Stimulated activated naive CD8-positive, alpha-beta T cell treated with anti-CD3 and anti-CD28 coated beads, Interleukin-15, amount 100 ng/mL, for 72 hours (primary cell): Measurements from ENCODE around the gene NDEL1.

Source experiments
- ATAC-seq: fragments of 150-1000 bp; cut with Tn5 transposase; 2 replicates; pipeline ENCODE4 v1.10.0; 2021; ENCODE audit warnings: mild to moderate bottlenecking, moderate library complexity
- DNase-seq, 2 donors: peaks; one replicate each; pipeline ENCODE4 v3.0.0; 2021 to 2022
- H3K27ac Mint-ChIP-seq, 2 donors: one replicate each; pipeline ENCODE4 v1.8.0; 2022; ENCODE audit warnings: mild to moderate bottlenecking in 2 of 2, mixed read lengths in 2 of 2, moderate library complexity in 2 of 2
- H3K27me3 Mint-ChIP-seq: one replicate; pipeline ENCODE4 v1.8.0; 2022; ENCODE audit warnings: mixed read lengths
- H3K4me1 Mint-ChIP-seq: one replicate; pipeline ENCODE4 v1.8.0; 2022; ENCODE audit warnings: mild to moderate bottlenecking, mixed read lengths
- H3K4me3 Mint-ChIP-seq, 2 donors: one replicate each; pipeline ENCODE4 v1.8.0; 2022; ENCODE audit warnings: mild to moderate bottlenecking in 2 of 2, mixed read lengths in 2 of 2, moderate library complexity in 1 of 2
- H3K9me3 Mint-ChIP-seq, 2 donors: one replicate each; pipeline ENCODE4 v1.8.0; 2022; ENCODE audit warnings: mixed read lengths in 2 of 2

The NDEL1 gene

DNA sequence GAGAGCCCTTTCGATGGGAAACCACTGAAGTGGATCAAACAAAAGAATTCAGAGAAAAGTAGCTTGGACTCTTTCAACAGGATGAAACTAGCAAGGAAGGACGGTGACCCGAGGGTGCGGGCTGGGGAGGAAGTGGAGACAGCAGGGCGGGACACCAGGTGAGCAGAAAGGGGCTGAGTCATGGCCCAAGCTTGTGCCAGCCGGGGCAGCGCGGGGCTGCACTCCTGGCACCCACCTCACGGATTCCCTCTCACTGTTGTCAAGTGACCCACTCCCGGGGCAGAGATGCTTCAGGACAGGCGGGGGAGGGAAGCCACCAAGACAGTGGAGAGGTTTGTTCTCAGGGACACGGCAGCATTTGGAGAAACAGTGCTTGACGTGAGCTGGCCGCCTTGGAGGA lies 27.3 kb upstream of the NDEL1 start:
- no peak for DNase-seq
- H3K9me3 Mint-ChIP-seq = no peaks in the 10 kb centered on the region
- H3K4me3 Mint-ChIP-seq = no peak overlapping the region
- H3K27me3 Mint-ChIP-seq = peaks cover 20% of the 10 kb centered on the region
- H3K27ac Mint-ChIP-seq = peak overlapping the region in 1 of 2 donors; percentile 90
- no peak for ATAC-seq
- H3K4me1 Mint-ChIP-seq = peaks cover 23% of the 10 kb centered on the region

DNA sequence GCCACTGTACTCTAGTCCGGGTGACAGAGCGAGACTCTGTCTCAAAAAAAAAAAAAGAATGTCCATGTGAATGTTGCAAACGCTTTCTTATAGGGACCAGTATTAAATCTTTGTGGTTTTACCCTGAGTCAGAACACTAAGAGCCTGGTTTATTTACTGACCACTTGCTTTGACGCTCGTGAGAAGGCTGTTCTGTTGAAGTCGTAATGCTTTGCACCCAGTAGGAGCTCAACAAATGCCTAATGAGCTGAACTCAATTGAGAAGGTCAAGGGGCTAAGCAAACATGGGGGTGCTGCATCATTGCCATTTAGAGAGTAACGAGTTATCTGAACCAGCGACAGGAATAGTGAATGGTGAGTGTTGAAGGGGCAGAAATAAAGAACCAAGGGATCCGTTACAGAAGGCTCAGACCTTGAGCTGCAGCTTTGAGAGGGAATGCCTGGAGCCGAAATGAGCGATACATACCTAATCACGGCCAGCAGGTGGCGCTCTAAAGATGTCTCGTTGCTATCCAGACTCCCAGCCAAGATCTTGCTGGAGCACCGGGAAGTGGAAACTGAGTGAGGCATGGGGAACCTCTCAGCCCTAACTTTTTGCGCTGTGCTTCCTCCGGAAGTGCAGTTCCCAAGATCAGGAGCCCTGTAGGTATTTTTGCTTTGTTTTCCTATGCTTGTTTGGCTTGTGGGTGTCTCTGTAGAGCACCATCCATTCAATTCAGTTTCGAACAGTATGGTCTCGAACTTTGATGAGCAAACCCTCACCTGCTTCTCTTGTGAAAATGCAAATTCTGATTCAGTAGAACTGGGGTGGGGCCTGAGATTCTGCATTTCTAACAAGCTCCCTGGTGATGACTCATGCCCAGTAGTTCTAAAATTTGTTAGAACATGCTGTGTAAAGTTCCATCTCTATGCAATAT lies 25.5 kb upstream of the NDEL1 start:
- H3K27me3 Mint-ChIP-seq = peaks cover 20% of the 10 kb centered on the region
- H3K27ac Mint-ChIP-seq = peak overlapping the region in 1 of 2 donors; percentile 53
- H3K4me1 Mint-ChIP-seq = peaks cover 25% of the 10 kb centered on the region
- ATAC-seq = peak; percentile 73
- no peak overlapping the region for H3K4me3 Mint-ChIP-seq
- H3K9me3 Mint-ChIP-seq = no peaks in the 10 kb centered on the region
- DNase-seq = peak; percentile 62 to 67

DNA sequence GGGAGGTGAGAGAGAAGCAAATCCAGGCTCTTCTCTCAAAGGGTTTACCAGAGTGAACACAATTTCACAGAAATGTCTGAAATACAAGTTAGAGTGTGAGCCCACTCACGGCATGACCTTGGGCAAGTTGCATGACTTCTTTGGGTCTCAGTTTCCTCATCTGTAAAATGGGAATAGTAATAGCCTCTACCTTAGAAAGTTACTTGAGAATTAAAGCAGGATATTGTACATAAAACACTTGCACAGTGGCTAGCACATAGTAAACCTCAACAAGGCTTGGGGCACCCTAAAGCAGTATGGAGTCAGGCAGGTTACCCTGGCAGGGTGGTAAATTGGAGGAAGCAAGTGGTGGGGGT lies 24.8 kb upstream of the NDEL1 start:
- ATAC-seq (no peak), DNase-seq (no peak)
- Mint-ChIP-seq H3K4me1 (peaks cover 25% of the 10 kb centered on the region), H3K4me3 (no peak overlapping the region), H3K27ac (no peak overlapping the region), H3K27me3 (peaks cover 20% of the 10 kb centered on the region), H3K9me3 (no peaks in the 10 kb centered on the region)

DNA sequence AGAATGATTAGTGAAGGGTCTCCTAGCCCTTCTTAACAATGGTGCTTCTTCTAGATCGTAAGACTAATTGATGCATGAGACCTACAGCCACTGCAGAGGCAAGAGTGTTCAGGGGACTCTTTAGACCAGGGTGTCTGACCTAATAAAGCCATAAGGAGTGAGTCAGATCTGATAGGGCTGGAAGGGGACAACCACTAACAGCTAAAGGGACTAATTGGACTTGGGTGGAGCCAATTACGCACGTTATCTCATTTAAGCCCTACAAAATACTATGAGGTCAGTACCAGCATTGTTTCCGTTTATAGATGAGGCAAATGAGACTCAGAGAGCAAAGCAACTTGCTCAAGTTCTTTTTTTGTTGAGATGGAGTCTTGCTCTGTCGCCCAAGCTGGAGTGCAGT lies 23.6 kb upstream of the NDEL1 start:
- Mint-ChIP-seq H3K4me3 (no peak overlapping the region), H3K9me3 (no peaks in the 10 kb centered on the region), H3K27me3 (peaks cover 30% of the 10 kb centered on the region), H3K4me1 (peaks cover 25% of the 10 kb centered on the region), H3K27ac (peak overlapping the region in 1 of 2 donors; percentile 84)
- ATAC-seq (no peak), DNase-seq (no peak)

DNA sequence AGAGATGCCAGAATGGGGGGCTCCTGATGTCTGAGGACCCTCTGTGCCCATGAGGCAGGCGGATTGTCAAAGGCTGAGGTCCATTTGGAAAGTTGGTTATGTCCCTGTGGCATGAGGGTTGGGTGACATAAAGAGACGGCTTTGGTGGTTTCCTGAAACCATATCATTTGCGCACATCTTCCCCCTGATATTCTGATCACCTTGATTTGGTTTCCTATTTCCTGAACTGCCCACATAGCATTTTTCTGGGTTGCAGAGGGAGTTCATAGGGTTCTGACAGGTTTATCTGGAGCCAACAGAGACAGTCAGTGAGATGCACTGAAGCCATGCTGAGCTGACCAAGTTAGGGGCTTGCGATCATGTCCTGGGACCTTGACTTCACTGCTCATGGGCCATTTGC lies 22.4 kb upstream of the NDEL1 start:
- peak; percentile 31 for ATAC-seq

DNA sequence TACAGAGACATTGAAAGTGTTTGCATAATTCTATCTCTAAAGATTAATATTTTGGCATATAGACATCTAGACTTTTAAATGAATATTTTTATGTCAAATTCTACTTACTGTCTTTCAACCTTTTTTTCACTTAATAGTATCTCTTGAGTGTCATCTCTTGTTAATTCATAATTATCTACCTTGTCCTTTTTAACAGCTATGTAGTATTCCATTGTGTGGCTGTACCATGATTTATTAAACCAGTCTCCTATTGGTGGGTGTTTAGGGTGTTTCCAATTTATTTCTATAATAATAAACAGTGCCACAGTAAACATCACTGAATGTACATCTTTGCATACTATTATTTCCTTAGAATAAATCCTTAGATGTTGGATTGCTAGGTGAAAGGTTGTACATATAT lies 21.7 kb upstream of the NDEL1 start:
- Mint-ChIP-seq H3K9me3 (no peaks in the 10 kb centered on the region), H3K27me3 (peaks cover 38% of the 10 kb centered on the region), H3K4me3 (no peak overlapping the region), H3K4me1 (peaks cover 18% of the 10 kb centered on the region), H3K27ac (no peak overlapping the region)
- ATAC-seq (no peak), DNase-seq (no peak)

More for the DNA sequence above, 22.4 kb upstream of the NDEL1 start:
- peaks cover 37% of the 10 kb centered on the region for H3K27me3 Mint-ChIP-seq
- H3K27ac Mint-ChIP-seq = no peak overlapping the region
- DNase-seq = no peak
- H3K4me3 Mint-ChIP-seq = no peak overlapping the region
- no peaks in the 10 kb centered on the region for H3K9me3 Mint-ChIP-seq
- H3K4me1 Mint-ChIP-seq = peaks cover 21% of the 10 kb centered on the region

DNA sequence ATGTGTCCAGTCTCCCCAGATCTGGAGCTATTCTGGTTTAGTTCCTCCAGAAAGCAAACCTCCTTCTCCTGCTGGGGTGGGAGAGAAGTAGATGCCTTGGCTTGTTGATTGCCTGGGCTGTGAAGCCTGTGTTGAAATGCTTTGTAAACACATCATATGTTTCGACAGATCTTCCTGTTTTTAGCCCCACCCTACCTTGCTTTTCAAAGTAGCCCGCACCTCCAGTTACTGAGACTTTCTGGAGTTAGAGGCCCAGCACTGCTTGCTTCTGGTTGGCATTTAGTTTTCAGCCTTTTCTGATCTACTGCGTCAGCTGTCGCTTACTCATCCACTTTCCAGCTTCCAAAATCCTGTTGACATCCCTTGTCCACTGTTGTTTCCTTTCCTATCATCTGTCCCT lies 17.9 kb upstream of the NDEL1 start:
- DNase-seq = no peak
- Mint-ChIP-seq H3K4me1 (peaks cover 8% of the 10 kb centered on the region), H3K9me3 (no peaks in the 10 kb centered on the region), H3K27ac (no peak overlapping the region), H3K4me3 (no peak overlapping the region), H3K27me3 (peaks cover 43% of the 10 kb centered on the region)
- no peak for ATAC-seq

DNA sequence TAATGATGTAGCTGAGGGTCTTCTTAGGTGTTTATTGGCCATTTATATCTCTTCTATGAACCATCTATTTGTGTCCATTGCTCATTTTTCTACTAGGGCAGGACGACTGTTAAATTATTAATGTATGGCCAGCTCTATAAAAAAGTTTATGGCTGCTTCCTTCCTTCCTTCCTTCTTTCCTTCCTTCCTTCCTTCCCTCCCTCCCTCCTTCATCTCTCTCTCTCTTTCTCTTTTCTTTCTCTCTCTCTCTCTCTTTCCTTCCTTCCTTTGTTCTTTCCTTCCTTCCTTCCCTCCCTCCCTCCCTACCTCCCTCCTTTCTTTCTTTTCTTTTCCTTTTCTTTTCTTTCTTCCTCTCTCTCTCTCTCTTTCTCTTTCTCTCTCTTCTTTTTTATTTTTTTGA lies 17.2 kb upstream of the NDEL1 start:
- Mint-ChIP-seq H3K4me3 (no peak overlapping the region), H3K4me1 (peaks cover 1% of the 10 kb centered on the region), H3K9me3 (no peaks in the 10 kb centered on the region), H3K27me3 (peaks cover 50% of the 10 kb centered on the region), H3K27ac (peak overlapping the region in 1 of 2 donors; percentile 26)
- DNase-seq = no peak
- ATAC-seq = no peak

DNA sequence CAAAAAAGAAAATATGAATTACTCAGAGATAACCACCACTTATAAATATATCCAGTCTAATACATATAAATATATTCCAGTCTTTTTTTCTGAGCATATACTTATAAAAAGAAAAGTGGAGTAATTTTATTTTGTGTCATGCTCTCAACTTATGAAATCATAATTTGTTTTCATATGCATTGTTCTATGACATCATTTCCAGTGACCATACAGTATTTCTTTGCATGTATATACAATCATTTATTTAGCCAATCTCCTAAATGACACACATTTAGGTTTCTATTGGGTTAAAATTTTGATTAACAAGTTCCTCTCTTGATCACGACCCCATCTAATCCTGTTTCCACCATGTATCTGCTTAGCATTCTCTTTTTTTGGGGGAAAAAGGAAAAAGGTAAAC lies 16.4 kb upstream of the NDEL1 start:
- H3K9me3 Mint-ChIP-seq = no peaks in the 10 kb centered on the region
- ATAC-seq (no peak), DNase-seq (no peak)
- no peak overlapping the region for H3K27ac Mint-ChIP-seq
- no peaks in the 10 kb centered on the region for H3K4me1 Mint-ChIP-seq
- H3K4me3 Mint-ChIP-seq = no peak overlapping the region
- peaks cover 54% of the 10 kb centered on the region for H3K27me3 Mint-ChIP-seq

DNA sequence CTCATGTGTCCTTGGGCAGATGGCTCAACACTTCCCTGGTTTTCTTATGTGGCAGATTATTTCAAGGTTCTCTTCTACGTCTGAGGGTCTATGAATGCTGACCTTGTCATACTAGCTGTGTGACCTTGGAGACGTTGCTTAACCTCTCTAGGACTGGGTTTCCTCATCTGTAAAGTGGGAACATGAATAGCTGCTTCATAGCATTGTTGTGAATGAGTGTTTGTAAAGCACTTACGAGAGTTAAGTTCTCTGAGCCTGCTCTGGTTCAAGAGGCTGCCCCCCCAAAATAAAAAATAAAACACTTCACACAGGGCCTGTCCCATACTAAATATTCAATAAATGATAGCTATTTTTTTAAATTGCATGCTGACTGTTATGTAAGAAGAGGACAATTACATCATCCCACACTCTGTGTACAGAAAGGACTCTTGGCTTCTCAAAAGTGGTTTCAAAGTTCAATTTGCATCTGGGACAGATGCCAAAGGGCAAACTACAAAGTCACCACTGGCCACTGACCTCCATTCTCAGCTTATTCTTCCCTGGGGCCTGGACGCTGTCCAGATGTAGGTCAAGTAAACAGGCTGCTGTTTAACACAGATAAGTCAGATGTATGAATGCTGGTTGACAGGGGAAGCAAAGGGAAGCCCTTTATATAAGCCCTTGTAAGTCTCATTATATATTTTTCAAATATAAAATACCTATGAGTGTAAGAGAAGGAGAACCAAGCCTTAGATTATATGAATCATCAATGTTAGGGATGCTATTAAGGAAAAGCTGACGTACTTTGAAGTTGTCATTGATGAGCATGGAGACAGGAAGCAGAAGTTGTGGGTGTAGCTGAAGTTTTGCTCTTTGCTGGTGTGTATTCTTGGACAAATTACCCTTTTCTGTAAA lies 15.4 kb upstream of the NDEL1 start:
- no peak overlapping the region for H3K27ac Mint-ChIP-seq
- no peaks in the 10 kb centered on the region for H3K4me1 Mint-ChIP-seq
- H3K27me3 Mint-ChIP-seq = peaks cover 62% of the 10 kb centered on the region
- no peaks in the 10 kb centered on the region for H3K9me3 Mint-ChIP-seq
- no peak for ATAC-seq
- DNase-seq = no peak
- no peak overlapping the region for H3K4me3 Mint-ChIP-seq

DNA sequence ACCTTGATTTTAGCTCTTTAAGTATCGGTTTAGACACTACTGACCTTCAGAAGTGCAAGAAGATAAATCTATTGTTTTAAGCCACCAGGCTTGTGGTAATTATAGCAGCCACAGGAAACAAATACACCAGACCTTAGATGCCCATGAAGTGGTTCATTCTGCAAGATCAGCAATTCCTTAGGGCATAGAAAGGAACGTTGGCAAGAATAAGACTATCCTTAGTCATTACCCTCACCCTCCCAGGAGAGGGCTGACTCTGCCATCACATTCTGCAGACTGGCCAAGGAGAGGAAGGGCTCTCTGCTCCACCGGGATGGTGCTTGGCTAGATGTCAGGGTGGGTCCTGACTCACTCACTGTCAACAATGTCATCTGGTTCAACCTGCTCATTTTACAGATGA lies 14.1 kb upstream of the NDEL1 start:
- H3K4me1 Mint-ChIP-seq = no peaks in the 10 kb centered on the region
- no peaks in the 10 kb centered on the region for H3K9me3 Mint-ChIP-seq
- H3K4me3 Mint-ChIP-seq = no peak overlapping the region
- DNase-seq (no peak), ATAC-seq (no peak)
- H3K27ac Mint-ChIP-seq = no peak overlapping the region
- H3K27me3 Mint-ChIP-seq = peaks cover 57% of the 10 kb centered on the region

DNA sequence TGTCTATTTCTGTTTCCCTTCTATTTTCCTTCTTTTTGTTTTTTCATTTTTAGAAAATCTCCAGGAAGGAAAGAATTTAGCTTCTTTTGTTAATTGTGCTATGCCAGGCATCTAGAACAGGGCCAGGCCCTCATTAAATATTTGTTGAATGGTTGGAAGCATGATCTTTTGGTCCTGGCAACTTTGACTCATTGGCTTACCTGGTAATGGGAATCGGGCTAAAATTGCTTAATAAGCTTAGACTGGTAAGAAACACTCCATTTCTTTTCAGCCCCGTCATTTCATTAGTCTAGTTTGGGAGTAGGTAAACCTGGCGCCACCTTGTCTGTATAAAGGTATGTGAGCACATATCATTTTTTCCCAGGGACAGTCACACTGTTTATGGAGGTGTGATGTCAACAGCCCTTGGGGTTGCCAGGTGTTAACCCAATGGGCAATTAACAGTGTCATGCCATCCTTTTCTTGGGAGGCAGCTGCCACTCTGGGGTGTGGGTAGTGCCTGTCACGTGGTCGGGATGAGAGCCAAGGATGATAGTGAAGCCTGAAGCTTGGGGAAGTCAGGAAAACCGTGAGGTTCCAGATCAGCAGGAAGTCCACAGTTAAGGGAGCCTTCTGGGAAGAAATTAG lies 9.5 kb upstream of the NDEL1 start:
- no peak overlapping the region for H3K4me3 Mint-ChIP-seq
- peaks cover 26% of the 10 kb centered on the region for H3K27me3 Mint-ChIP-seq
- ATAC-seq = no peak
- no peak overlapping the region for H3K27ac Mint-ChIP-seq
- no peaks in the 10 kb centered on the region for H3K4me1 Mint-ChIP-seq
- no peak for DNase-seq
- no peaks in the 10 kb centered on the region for H3K9me3 Mint-ChIP-seq

DNA sequence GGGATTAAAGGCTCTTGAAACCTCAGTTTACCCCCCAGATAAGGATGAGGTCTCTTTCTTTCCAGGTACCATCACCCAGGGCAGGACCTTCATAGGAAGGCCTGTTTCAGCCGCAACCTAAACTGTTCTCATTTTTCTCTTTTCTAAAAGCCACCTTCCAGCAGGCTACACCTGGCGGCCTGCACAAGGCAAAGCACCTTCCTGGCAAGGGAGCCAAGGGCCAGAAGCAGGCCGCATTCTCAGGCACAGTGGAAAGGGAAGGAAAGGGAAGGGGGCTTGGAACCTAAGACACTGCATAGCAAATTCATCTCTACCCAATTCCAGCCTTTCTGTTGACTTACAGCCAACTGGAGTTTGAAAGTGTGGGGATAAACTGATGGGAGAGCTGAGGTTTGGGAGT lies 8.9 kb upstream of the NDEL1 start:
- DNase-seq = no peak
- Mint-ChIP-seq H3K9me3 (no peaks in the 10 kb centered on the region), H3K4me1 (no peaks in the 10 kb centered on the region), H3K4me3 (no peak overlapping the region), H3K27me3 (peaks cover 21% of the 10 kb centered on the region), H3K27ac (no peak overlapping the region)
- ATAC-seq = no peak

DNA sequence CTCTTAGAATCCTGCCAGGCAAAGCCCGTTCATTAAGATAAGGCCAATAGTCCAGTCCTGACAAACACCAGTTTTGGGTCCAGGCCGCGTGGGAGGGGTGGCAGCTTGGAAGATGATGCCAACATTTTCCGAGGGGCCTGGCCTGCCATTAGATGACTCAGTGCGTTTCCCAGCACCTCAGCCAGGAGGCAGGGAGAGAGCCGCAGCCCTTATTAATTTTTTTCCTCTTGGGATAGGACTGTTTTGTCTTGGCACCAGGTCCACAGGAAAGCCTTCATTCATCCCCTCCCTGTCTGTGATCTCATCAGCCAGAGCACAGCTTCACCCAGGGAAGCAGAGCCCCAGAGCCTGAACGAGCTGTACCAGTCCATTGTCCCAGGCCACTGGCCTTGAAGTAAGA lies 4.7 kb upstream of the NDEL1 start:
- Mint-ChIP-seq H3K4me1 (no peaks in the 10 kb centered on the region), H3K9me3 (no peaks in the 10 kb centered on the region), H3K4me3 (no peak overlapping the region), H3K27ac (no peak overlapping the region), H3K27me3 (no peaks in the 10 kb centered on the region)
- DNase-seq (no peak), ATAC-seq (no peak)

DNA sequence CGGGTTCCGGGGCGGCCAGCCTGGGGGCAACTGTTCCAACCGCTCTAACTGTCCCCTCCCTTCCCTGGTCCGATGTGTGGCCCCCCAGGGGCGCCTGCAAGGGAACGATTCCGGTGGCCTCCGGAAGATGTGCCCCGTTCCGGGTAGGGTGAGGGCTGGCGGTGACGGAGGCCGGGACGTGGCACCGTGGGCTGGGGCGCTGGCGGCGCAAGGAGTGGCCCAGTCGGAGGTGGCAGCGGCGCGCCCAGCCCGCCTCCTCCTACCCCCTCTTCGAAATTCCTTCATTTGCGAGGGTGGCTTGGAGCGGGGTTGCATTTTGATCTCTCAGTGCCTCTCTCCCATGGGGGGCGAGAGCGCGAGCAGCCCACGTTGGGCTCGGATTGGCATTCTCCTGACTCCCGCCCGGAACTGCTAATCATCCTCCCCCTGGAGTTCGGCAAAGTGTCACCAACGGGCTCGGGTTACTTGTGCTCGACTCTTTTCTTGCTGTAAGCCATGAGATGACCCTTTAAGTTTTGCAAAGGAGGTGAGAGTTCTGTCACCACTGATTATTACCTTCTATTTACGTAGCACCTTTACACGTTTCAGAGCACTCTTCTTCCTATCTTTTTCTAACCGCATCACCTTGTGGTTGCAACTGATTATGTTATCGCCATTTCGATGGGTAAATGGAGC lies 622 bp downstream of the NDEL1 start:
- peak overlapping the region; percentile 96 to 98 for H3K27ac Mint-ChIP-seq
- peak; percentile 81 for ATAC-seq
- H3K9me3 Mint-ChIP-seq = no peaks in the 10 kb centered on the region

More for the DNA sequence above, 622 bp downstream of the NDEL1 start:
- Mint-ChIP-seq H3K4me1 (peaks cover 46% of the 10 kb centered on the region), H3K4me3 (peak overlapping the region; percentile 94 to 98), H3K27me3 (no peaks in the 10 kb centered on the region)
- DNase-seq = peak; percentile 72 to 73
